WTC11 (cell line): Measurements from ENCODE around the gene SPEF1.

Source experiments
- ATF2 ChIP-seq: sonication (generic); formaldehyde crosslinking; IDR thresholded peaks from 2 replicates; pipeline ENCODE4 v1.8.1; 2022; ENCODE audit warnings: low read depth, missing genetic modification reagents, borderline replicate concordance
- ATF6 ChIP-seq: sonication (generic); formaldehyde crosslinking; IDR thresholded peaks from 2 replicates; pipeline ENCODE4 v1.8.1; 2023; ENCODE audit warnings: mild to moderate bottlenecking, missing genetic modification reagents
- CTCF ChIP-seq: fragments of 200-600 bp; IDR thresholded peaks from 2 replicates; pipeline ENCODE4 v1.8.0; 2022; ENCODE audit warnings: antibody characterized with exemption
- ELF4 ChIP-seq: sonication (generic); formaldehyde crosslinking; IDR thresholded peaks from 2 replicates; pipeline ENCODE4 v1.8.1; 2022; ENCODE audit warnings: low read depth, mild to moderate bottlenecking, moderate library complexity, missing genetic modification reagents
- FOXP4 ChIP-seq: sonication (generic); formaldehyde crosslinking; IDR thresholded peaks from 2 replicates; pipeline ENCODE4 v1.8.0; 2022; ENCODE audit warnings: mild to moderate bottlenecking, missing genetic modification reagents
- RELA ChIP-seq: sonication (generic); formaldehyde crosslinking; IDR thresholded peaks from 2 replicates; pipeline ENCODE4 v1.8.1; 2022; ENCODE audit warnings: missing genetic modification reagents, mild to moderate bottlenecking, borderline replicate concordance

- TF ChIP-seq CTCF (no peak), FOXP4 (CRISPR knock-in tag) (no peak), ATF6 (no peak), RELA (no peak), ATF2 (CRISPR knock-in tag) (no peak), ELF4 (CRISPR knock-in tag) (no peak)
Observed at GRCh38 chr20:3781153-3781910, at the start of gene SPEF1.
